ENCODE results near the gene TRMT112.

The TRMT112 gene

GRCh38 chr11:64360448-64360921 is 43.1 kb upstream of the TRMT112 start:
- DNase-seq: peak; percentile 58 to 89 (median 88)
- Histone ChIP-seq H3K9me3 (ENCODE audit: control extremely low read depth in 1 of 5, control insufficient read depth in 4 of 5, insufficient read depth in 2 of 5, low read depth in 1 of 5, low read length in 4 of 5) (no peaks in the 10 kb centered on the region), H3K4me3 (ENCODE audit: control insufficient read depth in 1 of 7, extremely low read depth in 1 of 7, insufficient read depth in 4 of 7, low read depth in 2 of 7, low read length in 6 of 7) (peak overlapping the region in 6 of 7 experiments; percentile 25 to 86 (median 78)), H3K36me3 (ENCODE audit: control insufficient read depth in 4 of 4, insufficient read depth in 4 of 4, low read length in 3 of 4) (peaks cover 10 to 42% (median 24%) of the 10 kb centered on the region in 4 experiments), H3K4me1 (ENCODE audit: control extremely low read depth in 1 of 4, control insufficient read depth in 4 of 4, insufficient read depth in 4 of 4, low read length in 3 of 4) (peaks cover 2 to 81% (median 41%) of the 10 kb centered on the region in 4 experiments), H3K27ac (ENCODE audit: insufficient read depth in 1 of 2, low read depth in 1 of 2, low read length in 2 of 2, poor library complexity in 1 of 2, severe bottlenecking in 2 of 2) (no peak overlapping the region), H3K27me3 (replicated peaks in 2 of 5; ENCODE audit: control insufficient read depth in 4 of 5, insufficient read depth in 5 of 5, low read length in 4 of 5) (no peaks in the 10 kb centered on the region)
- 3% methylated on average over 10 of the region's 13 CpGs for WGBS (ENCODE audit: insufficient coverage)
- POLR2A ChIA-PET: interaction anchor here (2.2 kb wide), 1 partner anchor 43 kb away, joined by 6 read pairs; the partner anchor contains the start of genes PRDX5 and TRMT112
- CTCF ChIA-PET: interaction anchor here (0.6 to 10.1 kb wide), 14 partner anchors 12 to 328 kb away, joined by 3 to 154 read pairs (median 4); partner anchors contain the start of genes CCDC88B, FERMT3, PRDX5 and TRMT112

DNA sequence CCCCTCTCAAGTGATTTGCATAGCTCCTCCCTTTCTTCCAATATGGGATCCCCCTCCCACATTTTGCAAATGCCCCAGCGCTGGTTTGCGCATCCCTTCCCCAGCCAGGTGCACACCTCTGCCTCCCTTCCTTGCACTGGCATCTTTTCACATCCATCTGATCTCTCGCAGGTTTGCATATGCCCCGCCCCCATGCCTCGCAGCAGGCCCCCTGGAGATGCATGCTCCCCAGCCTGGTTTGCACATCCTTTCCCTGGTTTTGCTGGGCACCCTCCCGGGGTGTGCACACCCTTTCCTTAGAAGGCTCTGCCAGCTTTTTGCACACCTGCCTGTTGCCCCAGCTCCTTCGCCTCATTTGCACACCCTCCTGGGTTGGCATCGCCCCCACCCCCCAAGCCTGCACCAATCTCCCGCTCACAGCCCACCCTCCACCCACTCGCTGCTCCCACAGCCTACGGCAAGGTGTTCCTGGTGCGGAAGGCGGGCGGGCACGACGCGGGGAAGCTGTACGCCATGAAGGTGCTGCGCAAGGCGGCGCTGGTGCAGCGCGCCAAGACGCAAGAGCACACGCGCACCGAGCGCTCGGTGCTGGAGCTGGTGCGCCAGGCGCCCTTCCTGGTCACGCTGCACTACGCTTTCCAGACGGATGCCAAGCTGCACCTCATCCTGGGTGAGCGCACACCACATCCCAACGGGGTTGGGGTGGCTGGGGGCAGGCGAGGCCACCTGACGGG is 42.5 kb upstream of the TRMT112 start:
- H3K27me3 ChIP-seq (replicated peaks in 2 of 5; ENCODE audit: control insufficient read depth in 4 of 5, insufficient read depth in 5 of 5, low read length in 4 of 5): no peaks in the 10 kb centered on the region
- H3K27ac ChIP-seq (ENCODE audit: insufficient read depth in 1 of 2, low read depth in 1 of 2, low read length in 2 of 2, poor library complexity in 1 of 2, severe bottlenecking in 2 of 2): no peak overlapping the region
- peaks cover 7 to 36% (median 22%) of the 10 kb centered on the region in 4 experiments for H3K36me3 ChIP-seq (ENCODE audit: control insufficient read depth in 4 of 4, insufficient read depth in 4 of 4, low read length in 3 of 4)
- H3K4me1 ChIP-seq (ENCODE audit: control extremely low read depth in 1 of 4, control insufficient read depth in 4 of 4, insufficient read depth in 4 of 4, low read length in 3 of 4): peaks cover 2 to 81% (median 47%) of the 10 kb centered on the region in 4 experiments
- ChIA-PET POLR2A (interaction anchor here (2.2 kb wide), 1 partner anchor 43 kb away, joined by 6 read pairs; the partner anchor contains the start of genes PRDX5 and TRMT112), CTCF (interaction anchor here (0.7 to 10.1 kb wide), 17 partner anchors 13 to 329 kb away, joined by 3 to 154 read pairs (median 4); partner anchors contain the start of genes CCDC88B, FERMT3, PRDX5 and TRMT112)
- H3K9me3 ChIP-seq (ENCODE audit: control extremely low read depth in 1 of 5, control insufficient read depth in 4 of 5, insufficient read depth in 2 of 5, low read depth in 1 of 5, low read length in 4 of 5): no peaks in the 10 kb centered on the region
- peak overlapping the region; percentile 9 to 86 (median 75) for H3K4me3 ChIP-seq (ENCODE audit: control insufficient read depth in 1 of 7, extremely low read depth in 1 of 7, insufficient read depth in 4 of 7, low read depth in 2 of 7, low read length in 6 of 7)
- DNase-seq: peak; percentile 53 to 75 (median 64)
- WGBS (ENCODE audit: insufficient coverage): 5% methylated on average over 31 of the region's 38 CpGs

GRCh38 chr11:64358907-64359711 is 41.8 kb upstream of the TRMT112 start, which contains the start of gene RPS6KA4:
Gene RPS6KA4 (plus strand): TSS chr11:64359162. CDS start chr11:64359236, 74 bp downstream.
- Histone ChIP-seq H3K27me3 (replicated peaks in 2 of 5; ENCODE audit: control insufficient read depth in 4 of 5, insufficient read depth in 5 of 5, low read length in 4 of 5) (no peaks in the 10 kb centered on the region), H3K4me1 (ENCODE audit: control extremely low read depth in 1 of 4, control insufficient read depth in 4 of 4, insufficient read depth in 4 of 4, low read length in 3 of 4) (peaks cover 2 to 82% (median 51%) of the 10 kb centered on the region in 4 experiments), H3K4me3 (ENCODE audit: control insufficient read depth in 1 of 7, extremely low read depth in 1 of 7, insufficient read depth in 4 of 7, low read depth in 2 of 7, low read length in 6 of 7) (peak within 1 kb of the TSS; percentile 52 to 86 (median 75)), H3K36me3 (ENCODE audit: control insufficient read depth in 4 of 4, insufficient read depth in 4 of 4, low read length in 3 of 4) (peaks cover 6 to 31% (median 18%) of the 10 kb centered on the region in 4 experiments), H3K9me3 (ENCODE audit: control extremely low read depth in 1 of 5, control insufficient read depth in 4 of 5, insufficient read depth in 2 of 5, low read depth in 1 of 5, low read length in 4 of 5) (no peaks in the 10 kb centered on the region), H3K27ac (ENCODE audit: insufficient read depth in 1 of 2, low read depth in 1 of 2, low read length in 2 of 2, poor library complexity in 1 of 2, severe bottlenecking in 2 of 2) (peak within 1 kb of the TSS in 1 of 2 experiments; percentile 70)
- ChIA-PET POLR2A (interaction anchor here (2.2 kb wide), 1 partner anchor 42 kb away, joined by 6 read pairs; the partner anchor contains the start of genes PRDX5 and TRMT112), CTCF (interaction anchor here (0.8 to 10.1 kb wide), 9 partner anchors 14 to 306 kb away, joined by 3 to 154 read pairs (median 6); partner anchors contain the start of genes CCDC88B, ESRRA, FERMT3 and PRDX5)
- under 1% methylated on average over 59 of the region's 70 CpGs for WGBS (ENCODE audit: insufficient coverage)
- peak in 2 of 3 donors; percentile 48 to 63 for DNase-seq

DNA sequence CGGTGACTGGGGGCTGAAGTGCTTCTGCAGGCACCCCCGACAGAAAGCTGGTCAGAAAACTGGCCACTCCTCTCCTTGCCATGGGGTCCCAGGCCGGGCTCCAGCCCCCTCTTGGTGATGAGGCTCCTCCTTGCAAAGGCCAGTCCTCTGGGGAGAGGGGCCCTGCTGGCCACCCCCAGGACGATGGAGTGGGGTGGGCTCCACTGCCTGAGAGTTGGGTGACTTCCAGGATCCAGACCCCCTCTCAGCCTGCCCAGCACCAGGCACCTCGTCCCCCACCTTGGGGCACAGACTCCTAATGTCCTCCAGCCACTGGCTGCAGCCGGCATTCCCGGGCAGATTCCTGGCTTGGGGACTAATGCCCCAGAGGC is 41.2 kb upstream of the TRMT112 start:
- POLR2A ChIA-PET: interaction anchor here (0.5 kb wide), 1 partner anchor 22 kb away, joined by 6 read pairs; no protein-coding TSS in a partner anchor

DNA sequence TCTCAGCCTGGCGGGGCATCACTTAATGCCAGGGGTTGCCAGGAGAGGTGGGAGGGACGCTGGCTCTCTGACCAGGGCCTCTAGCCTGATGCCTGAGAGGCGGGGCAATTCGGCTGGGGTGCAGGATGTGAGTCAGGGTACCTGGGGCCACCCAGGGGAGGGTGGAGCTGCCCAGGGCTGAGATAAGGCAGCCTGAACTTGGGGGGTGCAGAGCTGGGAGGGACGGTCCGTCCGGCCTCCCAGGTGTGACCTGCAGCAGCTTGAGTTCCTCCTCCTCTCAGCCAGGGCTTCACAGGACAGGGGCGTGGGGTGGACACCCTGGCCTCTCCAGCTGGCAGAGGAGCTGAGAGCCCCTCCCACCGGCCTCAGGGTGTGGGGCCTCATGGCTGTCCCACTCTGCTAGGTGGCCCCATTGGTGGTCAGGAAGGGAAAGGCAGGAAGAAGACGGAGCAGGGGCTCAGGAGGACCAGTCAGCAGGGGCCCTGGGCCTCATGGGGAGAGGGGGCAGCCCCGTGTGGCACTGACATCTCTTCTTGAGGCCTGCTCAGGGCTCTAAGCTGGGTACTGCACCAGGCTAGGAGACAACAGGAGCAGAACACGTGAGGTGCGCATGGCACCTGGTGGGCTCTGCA is 40.7 kb upstream of the TRMT112 start:
- WGBS (ENCODE audit: insufficient coverage): 78% methylated on average over 7 of the region's 13 CpGs
- peak overlapping the region in 1 of 2 experiments; percentile 70 for H3K27ac ChIP-seq (ENCODE audit: insufficient read depth in 1 of 2, low read depth in 1 of 2, low read length in 2 of 2, poor library complexity in 1 of 2, severe bottlenecking in 2 of 2)
- H3K4me1 ChIP-seq (ENCODE audit: control extremely low read depth in 1 of 4, control insufficient read depth in 4 of 4, insufficient read depth in 4 of 4, low read length in 3 of 4): peaks cover 2 to 74% (median 51%) of the 10 kb centered on the region in 4 experiments
- ChIA-PET CTCF (interaction anchor here (1.2 to 10.8 kb wide), 10 partner anchors 13 to 384 kb away, joined by 3 to 154 read pairs (median 14); partner anchors contain the start of genes CCDC88B, ESRRA, FERMT3 and PRDX5), POLR2A (interaction anchor here (0.5 to 0.6 kb wide), 2 partner anchors 22 to 146 kb away, joined by 3 to 6 read pairs; no protein-coding TSS in a partner anchor)
- no peak for DNase-seq
- peak overlapping the region in 2 of 7 experiments; percentile 80 to 84 for H3K4me3 ChIP-seq (ENCODE audit: control insufficient read depth in 1 of 7, extremely low read depth in 1 of 7, insufficient read depth in 4 of 7, low read depth in 2 of 7, low read length in 6 of 7)
- H3K27me3 ChIP-seq (replicated peaks in 2 of 5; ENCODE audit: control insufficient read depth in 4 of 5, insufficient read depth in 5 of 5, low read length in 4 of 5): no peaks in the 10 kb centered on the region
- peaks cover 4 to 21% (median 13%) of the 10 kb centered on the region in 4 experiments for H3K36me3 ChIP-seq (ENCODE audit: control insufficient read depth in 4 of 4, insufficient read depth in 4 of 4, low read length in 3 of 4)
- no peaks in the 10 kb centered on the region for H3K9me3 ChIP-seq (ENCODE audit: control extremely low read depth in 1 of 5, control insufficient read depth in 4 of 5, insufficient read depth in 2 of 5, low read depth in 1 of 5, low read length in 4 of 5)

More for the DNA sequence above, 41.2 kb upstream of the TRMT112 start:
- CTCF ChIA-PET: interaction anchor here (3.1 to 10.8 kb wide), 5 partner anchors 14 to 291 kb away, joined by 11 to 154 read pairs (median 29); partner anchors contain the start of genes CCDC88B, ESRRA and FERMT3
- peak overlapping the region in 6 of 7 experiments; percentile 61 to 86 (median 78) for H3K4me3 ChIP-seq (ENCODE audit: control insufficient read depth in 1 of 7, extremely low read depth in 1 of 7, insufficient read depth in 4 of 7, low read depth in 2 of 7, low read length in 6 of 7)
- 25% methylated on average over 5 of the region's 7 CpGs for WGBS (ENCODE audit: insufficient coverage)
- no peaks in the 10 kb centered on the region for H3K27me3 ChIP-seq (replicated peaks in 2 of 5; ENCODE audit: control insufficient read depth in 4 of 5, insufficient read depth in 5 of 5, low read length in 4 of 5)
- peaks cover 6 to 26% (median 16%) of the 10 kb centered on the region in 4 experiments for H3K36me3 ChIP-seq (ENCODE audit: control insufficient read depth in 4 of 4, insufficient read depth in 4 of 4, low read length in 3 of 4)
- no peaks in the 10 kb centered on the region for H3K9me3 ChIP-seq (ENCODE audit: control extremely low read depth in 1 of 5, control insufficient read depth in 4 of 5, insufficient read depth in 2 of 5, low read depth in 1 of 5, low read length in 4 of 5)
- no peak for DNase-seq
- peaks cover 2 to 79% (median 51%) of the 10 kb centered on the region in 4 experiments for H3K4me1 ChIP-seq (ENCODE audit: control extremely low read depth in 1 of 4, control insufficient read depth in 4 of 4, insufficient read depth in 4 of 4, low read length in 3 of 4)
- peak overlapping the region in 1 of 2 experiments; percentile 70 for H3K27ac ChIP-seq (ENCODE audit: insufficient read depth in 1 of 2, low read depth in 1 of 2, low read length in 2 of 2, poor library complexity in 1 of 2, severe bottlenecking in 2 of 2)

GRCh38 chr11:64357446-64357845 is 40.1 kb upstream of the TRMT112 start:
- H3K4me3 ChIP-seq (ENCODE audit: control insufficient read depth in 1 of 7, extremely low read depth in 1 of 7, insufficient read depth in 4 of 7, low read depth in 2 of 7, low read length in 6 of 7): no peak overlapping the region
- 100% methylated on average over 2 of the region's 6 CpGs for WGBS (ENCODE audit: insufficient coverage)
- no peaks in the 10 kb centered on the region for H3K9me3 ChIP-seq (ENCODE audit: control extremely low read depth in 1 of 5, control insufficient read depth in 4 of 5, insufficient read depth in 2 of 5, low read depth in 1 of 5, low read length in 4 of 5)
- H3K4me1 ChIP-seq (ENCODE audit: control extremely low read depth in 1 of 4, control insufficient read depth in 4 of 4, insufficient read depth in 4 of 4, low read length in 3 of 4): peaks cover 2 to 74% (median 51%) of the 10 kb centered on the region in 4 experiments
- no peaks in the 10 kb centered on the region for H3K27me3 ChIP-seq (replicated peaks in 2 of 5; ENCODE audit: control insufficient read depth in 4 of 5, insufficient read depth in 5 of 5, low read length in 4 of 5)
- ChIA-PET POLR2A (interaction anchor here (0.6 kb wide), 1 partner anchor 145 kb away, joined by 3 read pairs; no protein-coding TSS in a partner anchor), CTCF (interaction anchor here (0.6 to 10.8 kb wide), 14 partner anchors 13 to 384 kb away, joined by 3 to 154 read pairs (median 6); partner anchors contain the start of genes CCDC88B, ESRRA, FERMT3 and PRDX5)
- peaks cover 3 to 15% (median 10%) of the 10 kb centered on the region in 4 experiments for H3K36me3 ChIP-seq (ENCODE audit: control insufficient read depth in 4 of 4, insufficient read depth in 4 of 4, low read length in 3 of 4)
- H3K27ac ChIP-seq (ENCODE audit: insufficient read depth in 1 of 2, low read depth in 1 of 2, low read length in 2 of 2, poor library complexity in 1 of 2, severe bottlenecking in 2 of 2): no peak overlapping the region
- DNase-seq: no peak
